Adrenal gland (tissue), 19 donors: ENCODE data around the gene STARD3NL. TPM values are rescaled to one million over a fixed set of nuclear protein-coding genes. Genes with fewer than 3 reads are reported as not detected.

Experiments
- DNase-seq, 7 donors: peaks; one replicate each; pipeline ENCODE4 v3.0.0-alpha.2; 2019 to 2020
- H3K27ac ChIP-seq, 5 donors: fragments of 200-600 bp; sonication (generic) in 4 of 5; 1 replicate in 3 of 5; 2 replicates in 2 of 5; pipeline versions ENCODE4 v1.5.1 to v1.8.0; 2016 to 2020; ENCODE audit warnings: mild to moderate bottlenecking in 1 of 5
- H3K27me3 ChIP-seq: fragments of 200-600 bp; 2 replicates; pipeline ENCODE4 v1.8.0; 2021
- H3K36me3 ChIP-seq, 2 donors: fragments of 200-600 bp; replicated peaks in 1 of 2; 1 replicate in 1 of 2; 2 replicates in 1 of 2; pipeline versions ENCODE4 v1.5.1 to v1.8.0; 2018 to 2022
- H3K4me1 ChIP-seq, 2 donors: fragments of 200-600 bp; replicated peaks in 1 of 2; 1 replicate in 1 of 2; 2 replicates in 1 of 2; pipeline versions ENCODE4 v1.5.1 to v1.8.0; 2018 to 2021
- H3K4me3 ChIP-seq, 4 donors: fragments of 200-600 bp; sonication (generic) in 3 of 4; one replicate each; pipeline ENCODE4 v1.5.1; 2016 to 2018
- H3K9me3 ChIP-seq, 3 donors: fragments of 200-600 bp; sonication (generic) in 1 of 3; replicated peaks in 1 of 3; 1 replicate in 2 of 3; 2 replicates in 1 of 3; pipeline versions ENCODE4 v1.5.1 to v1.8.0; 2016 to 2021
- POLR2A ChIP-seq, 2 donors: fragments of 450-650 bp; IDR thresholded peaks; one replicate each; pipeline ENCODE4 v1.6.1; 2017; ENCODE audit warnings: antibody characterized with exemption in 2 of 2, mild to moderate bottlenecking in 2 of 2, moderate library complexity in 1 of 2
- WGBS, 4 donors: extraction: QIAGEN DNeasy Blood & Tissue Kit in 2 of 4; methylation state at CpG; one replicate each; pipeline versions ENCODE4 v1.1.5 to v1.1.7; 2013 to 2017; 5-methylcytosine and 5-hydroxymethylcytosine counted together
- intact Hi-C, 2 donors: fragments of 100-400 bp; cut with DNase I; formaldehyde crosslinking; loops; one replicate each; pipeline versions ENCODE4 v1.14.1 to v1.15.0; 2022 to 2023
- long read RNA-seq, 10 donors: library from polyadenylated mRNA in 3 of 10; unstranded in 2 of 10; stranded (forward) in 1 of 10; transcript quantifications; one replicate each; pipeline ENCODE4 v2.0.0 and lab custom pipeline, GENCODE V29; 2021 to 2026
- polyA plus RNA-seq, 3 donors: library from polyadenylated mRNA; stranded (reverse); fragments of 200-250 nt in 2 of 3; fragments of 350-450 nt in 1 of 3; fragmentation: Illumina TruSeq in 1 of 3; extraction: RNeasy Lipid Tissue Mini Kit (QIAGEN cat#74804) in 1 of 3; gene quantifications; one replicate each; pipeline ENCODE4 v1.2.3, GENCODE V29; 2013 to 2014
- total RNA-seq, 9 donors: library from RNA; depleted of rRNA in 4 of 9; stranded (reverse); fragments of >200 nt in 4 of 9; fragments of 120-200 nt in 1 of 9; fragmentation: NEBNext Ultra II Directional in 1 of 9; extraction: Animal tissue kit (Norgen Biotek cat#: 25700) in 1 of 9; gene quantifications; one replicate each; pipeline versions ENCODE4 v1.1.0 to v1.2.4, GENCODE V29; 2013 to 2023
- TF ChIP-seq, protein P1 (sequence below), 6 experiments: fragments of 450-650 bp in 4 of 6; fragments of 200-600 bp in 2 of 6; sonication (generic) in 1 of 6; IDR thresholded peaks; 1 replicate in 5 of 6; 2 replicates in 1 of 6; pipeline versions ENCODE4 v1.5.1 to v1.8.0; 2016 to 2021; ENCODE audit warnings: antibody characterized with exemption in 6 of 6, mild to moderate bottlenecking in 2 of 6, moderate library complexity in 1 of 6
- donor health status: healthy with polysubstance abuse.
- donor health status: Bipolar disorder and iron deficiency.
- donor health status: DM: yes; HTN: yes; CAD: no.
- donor health status: DM: no; HTN: no; CAD: no.
- donor health status: DM: no; HTN: no; CAD: no.
- donor health status: DM: yes; HTN: yes; CAD: no.

STARD3NL gene, protein sequence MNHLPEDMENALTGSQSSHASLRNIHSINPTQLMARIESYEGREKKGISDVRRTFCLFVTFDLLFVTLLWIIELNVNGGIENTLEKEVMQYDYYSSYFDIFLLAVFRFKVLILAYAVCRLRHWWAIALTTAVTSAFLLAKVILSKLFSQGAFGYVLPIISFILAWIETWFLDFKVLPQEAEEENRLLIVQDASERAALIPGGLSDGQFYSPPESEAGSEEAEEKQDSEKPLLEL
- 10 to 100 TPM; 14.6 to 61.6 (median 28.5) TPM for total RNA-seq
- polyA plus RNA-seq: 10 to 100 TPM; 13.9 to 30.4 (median 17.6) TPM
- long read RNA-seq, donor 1, transcript STARD3NL-201 (9 exons, 1,728 nt): major isoform, 23 of 29 reads
- long read RNA-seq, donor 1, partial matches to known transcripts: 0 of 29 reads
- long read RNA-seq, donor 1, other reads (novel, unspliced or antisense): 0 of 29 reads
- long read RNA-seq, donor 2, transcript STARD3NL-201 (9 exons, 1,728 nt): major isoform, 17 of 24 reads
- long read RNA-seq, donor 2, partial matches to known transcripts: 5 of 24 reads
- long read RNA-seq, donor 2, other reads (novel, unspliced or antisense): 0 of 24 reads
- long read RNA-seq, donor 3, transcript STARD3NL-201 (9 exons, 1,728 nt): major isoform, 20 of 23 reads
- long read RNA-seq, donor 3, partial matches to known transcripts: 0 of 23 reads
- long read RNA-seq, donor 3, other reads (novel, unspliced or antisense): 0 of 23 reads
- long read RNA-seq, donor 4, transcript STARD3NL-201 (9 exons, 1,728 nt): major isoform, 38 of 41 reads
- long read RNA-seq, donor 4, partial matches to known transcripts: 1 of 41 reads
- long read RNA-seq, donor 4, other reads (novel, unspliced or antisense): 1 of 41 reads
- long read RNA-seq, donor 5, transcript STARD3NL-201 (9 exons, 1,728 nt): major isoform, 34 of 44 reads
- long read RNA-seq, donor 5, partial matches to known transcripts: 0 of 44 reads
- long read RNA-seq, donor 5, other reads (novel, unspliced or antisense): 5 of 44 reads
- long read RNA-seq, donor 6, transcript STARD3NL-201 (9 exons, 1,728 nt): major isoform, 7 of 9 reads
- long read RNA-seq, donor 6, partial matches to known transcripts: 0 of 9 reads
- long read RNA-seq, donor 6, other reads (novel, unspliced or antisense): 1 of 9 reads
- long read RNA-seq, donor 7, transcript STARD3NL-201 (9 exons, 1,728 nt): major isoform, 11 of 17 reads
- long read RNA-seq, donor 7, partial matches to known transcripts: 6 of 17 reads
- long read RNA-seq, donor 7, other reads (novel, unspliced or antisense): 0 of 17 reads
- long read RNA-seq, donor 8, transcript STARD3NL-204 (8 exons, 1,341 nt): minor isoform, 5 of 52 reads
- long read RNA-seq, donor 8, transcript STARD3NL-201 (9 exons, 1,728 nt): major isoform, 29 of 52 reads
- long read RNA-seq, donor 8, partial matches to known transcripts: 17 of 52 reads
- long read RNA-seq, donor 8, other reads (novel, unspliced or antisense): 0 of 52 reads
- long read RNA-seq, donor 9, transcript STARD3NL-201 (9 exons, 1,728 nt): major isoform, 16 of 27 reads
- long read RNA-seq, donor 9, partial matches to known transcripts: 8 of 27 reads
- long read RNA-seq, donor 9, other reads (novel, unspliced or antisense): 0 of 27 reads
- long read RNA-seq, donor 10, transcript STARD3NL-201 (9 exons, 1,728 nt): major isoform, 7 of 7 reads
- long read RNA-seq, donor 10, partial matches to known transcripts: 0 of 7 reads
- long read RNA-seq, donor 10, other reads (novel, unspliced or antisense): 0 of 7 reads

DNA sequence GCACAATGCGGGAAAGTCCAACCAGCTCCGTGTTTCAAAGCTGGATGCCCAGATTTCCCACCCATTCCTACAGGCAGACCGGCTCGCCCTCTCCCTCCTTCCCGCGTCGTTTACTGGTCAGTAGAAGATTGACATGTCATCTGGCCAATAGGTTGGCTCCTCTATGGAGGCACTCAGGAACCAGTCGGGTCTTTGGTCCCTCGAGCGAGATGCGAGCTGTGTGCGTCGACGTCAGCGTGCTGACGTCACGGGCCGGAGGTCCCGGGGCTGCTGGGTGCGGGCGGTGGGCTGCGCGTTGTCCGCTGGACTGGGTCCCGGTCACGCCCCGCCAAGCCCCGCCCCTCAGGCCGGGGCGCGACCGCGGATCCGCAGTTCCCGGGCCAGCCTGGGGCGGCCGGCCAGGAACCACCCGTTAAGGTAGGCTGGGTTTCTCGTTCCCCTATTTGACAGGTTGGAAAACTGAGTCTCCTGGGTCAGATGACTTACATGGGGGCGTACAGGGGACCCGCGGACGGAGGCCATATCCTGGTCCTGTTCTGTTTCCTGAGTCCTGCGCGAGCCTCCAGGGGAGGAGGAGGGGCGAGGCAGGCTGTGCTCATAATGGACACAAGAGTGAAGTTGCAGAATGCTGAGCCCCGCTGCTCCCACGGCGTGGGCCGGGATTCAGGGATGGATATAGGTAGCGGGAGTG, at the start of gene STARD3NL:
TSS of gene STARD3NL (plus strand) at position 242 of the 691 bp plus-strand sequence. CDS start 29,260 bp downstream, outside the sequence.
- Histone ChIP-seq H3K36me3 (no peaks in the 10 kb centered on the region), H3K9me3 (no peaks in the 10 kb centered on the region), H3K4me1 (peaks cover 0 to 19% of the 10 kb centered on the region in 2 donors), H3K27me3 (no peaks in the 10 kb centered on the region), H3K4me3 (peak within 1 kb of the TSS; percentile 49 to 89 (median 75)), H3K27ac (peak within 1 kb of the TSS; percentile 57 to 93 (median 87))
- DNase-seq: peak; percentile 98 to 100 (median 99)
- TF ChIP-seq POLR2A (IDR thresholded peaks at IDR 0.05): peak; percentile 60 to 71
- TF ChIP-seq, protein P1, sequence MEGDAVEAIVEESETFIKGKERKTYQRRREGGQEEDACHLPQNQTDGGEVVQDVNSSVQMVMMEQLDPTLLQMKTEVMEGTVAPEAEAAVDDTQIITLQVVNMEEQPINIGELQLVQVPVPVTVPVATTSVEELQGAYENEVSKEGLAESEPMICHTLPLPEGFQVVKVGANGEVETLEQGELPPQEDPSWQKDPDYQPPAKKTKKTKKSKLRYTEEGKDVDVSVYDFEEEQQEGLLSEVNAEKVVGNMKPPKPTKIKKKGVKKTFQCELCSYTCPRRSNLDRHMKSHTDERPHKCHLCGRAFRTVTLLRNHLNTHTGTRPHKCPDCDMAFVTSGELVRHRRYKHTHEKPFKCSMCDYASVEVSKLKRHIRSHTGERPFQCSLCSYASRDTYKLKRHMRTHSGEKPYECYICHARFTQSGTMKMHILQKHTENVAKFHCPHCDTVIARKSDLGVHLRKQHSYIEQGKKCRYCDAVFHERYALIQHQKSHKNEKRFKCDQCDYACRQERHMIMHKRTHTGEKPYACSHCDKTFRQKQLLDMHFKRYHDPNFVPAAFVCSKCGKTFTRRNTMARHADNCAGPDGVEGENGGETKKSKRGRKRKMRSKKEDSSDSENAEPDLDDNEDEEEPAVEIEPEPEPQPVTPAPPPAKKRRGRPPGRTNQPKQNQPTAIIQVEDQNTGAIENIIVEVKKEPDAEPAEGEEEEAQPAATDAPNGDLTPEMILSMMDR (IDR thresholded peaks at IDR 0.05): peak in 3 of 6 experiments; percentile 37 to 50 (median 46)
- 0 to 1% (median 0%) methylated on average over 7 to 51 of the region's 51 CpGs for WGBS, 4 donors
- intact Hi-C loops: no loop called here

DNA sequence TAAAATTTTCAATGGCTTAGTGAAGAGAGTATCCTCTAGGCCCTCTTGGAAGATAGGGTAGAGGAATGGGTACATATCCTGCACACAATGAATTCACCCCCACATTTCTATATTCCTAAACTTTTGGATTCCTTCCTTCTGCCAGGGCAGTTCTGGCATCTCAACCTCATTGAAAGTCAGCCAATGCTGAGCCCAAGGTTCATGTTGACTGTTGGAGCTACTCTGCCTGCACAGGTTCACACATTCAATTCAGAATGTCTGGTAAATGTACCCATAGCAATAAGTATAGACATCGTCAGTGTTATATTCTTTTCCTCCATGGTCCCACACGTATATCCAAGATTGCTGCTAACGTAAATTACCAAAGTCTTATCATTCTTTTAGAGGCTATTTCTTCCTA, 48.9 kb upstream of the STARD3NL start:
- Histone ChIP-seq H3K9me3 (no peaks in the 10 kb centered on the region), H3K36me3 (no peaks in the 10 kb centered on the region), H3K4me1 (no peaks in the 10 kb centered on the region), H3K4me3 (no peak overlapping the region), H3K27me3 (no peaks in the 10 kb centered on the region), H3K27ac (no peak overlapping the region)
- no peak for DNase-seq
- intact Hi-C loops: no loop called here
- WGBS, 4 donors: 85 to 94% (median 90%) methylated on average over 3 of the region's 3 CpGs
- TF ChIP-seq, protein P1 (IDR thresholded peaks at IDR 0.05): no peak
- no peak for TF ChIP-seq POLR2A (IDR thresholded peaks at IDR 0.05)

DNA sequence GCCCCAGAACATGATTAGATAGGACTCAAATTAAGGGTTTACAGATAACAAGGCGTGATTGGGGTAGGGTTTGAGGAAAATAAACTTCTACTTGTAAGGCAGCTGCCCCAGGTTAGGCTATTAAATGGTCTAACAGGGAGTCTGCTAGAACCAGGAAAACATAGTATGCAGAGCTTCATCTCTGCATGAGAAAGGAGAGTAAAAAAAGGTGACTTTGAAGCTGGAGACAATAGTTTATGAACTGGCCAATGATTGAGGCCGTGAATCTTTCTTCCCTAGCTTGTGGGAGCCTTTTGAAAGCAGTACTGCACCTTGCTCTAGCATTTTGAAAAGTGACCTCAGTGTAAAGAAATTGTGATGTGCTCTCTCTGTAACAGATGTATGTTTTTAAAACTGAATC, 48.5 kb upstream of the STARD3NL start:
- H3K36me3 ChIP-seq: no peaks in the 10 kb centered on the region
- intact Hi-C loops: no loop called here
- no peak for DNase-seq
- H3K9me3 ChIP-seq: no peaks in the 10 kb centered on the region
- H3K27ac ChIP-seq: no peak overlapping the region
- H3K4me3 ChIP-seq: no peak overlapping the region
- H3K27me3 ChIP-seq: no peaks in the 10 kb centered on the region
- TF ChIP-seq, protein P1 (IDR thresholded peaks at IDR 0.05): no peak
- TF ChIP-seq POLR2A (IDR thresholded peaks at IDR 0.05): no peak
- WGBS, 4 donors: 82 to 88% (median 83%) methylated on average over 2 of the region's 2 CpGs
- no peaks in the 10 kb centered on the region for H3K4me1 ChIP-seq
